D721Med (cell line): Measurements from ENCODE around the gene HLA-DOB.

Experiments
- DNase-seq: peaks from one replicate; pipeline ENCODE4 v3.0.0; 2011; ENCODE audit warnings: low spot score; ENCODE audit not compliant: insufficient read length
- FAIRE-seq: peaks from 2 replicates; lab custom pipeline; 2011; peaks lifted over from hg19 to GRCh38; lab: Jason Lieb, UNC
- CTCF ChIP-seq: IDR thresholded peaks from 2 replicates; pipeline ENCODE4 v1.5.1; 2012; ENCODE audit warnings: mild to moderate bottlenecking, control low read depth; ENCODE audit not compliant: insufficient read depth; ENCODE audit errors: missing control alignments

The HLA-DOB gene

GRCh38 chr6:32829495-32829894 lies 12.7 kb upstream of the HLA-DOB start:
- no peak for FAIRE-seq
- DNase-seq, result no peak
- TF ChIP-seq CTCF, result no peak

DNA sequence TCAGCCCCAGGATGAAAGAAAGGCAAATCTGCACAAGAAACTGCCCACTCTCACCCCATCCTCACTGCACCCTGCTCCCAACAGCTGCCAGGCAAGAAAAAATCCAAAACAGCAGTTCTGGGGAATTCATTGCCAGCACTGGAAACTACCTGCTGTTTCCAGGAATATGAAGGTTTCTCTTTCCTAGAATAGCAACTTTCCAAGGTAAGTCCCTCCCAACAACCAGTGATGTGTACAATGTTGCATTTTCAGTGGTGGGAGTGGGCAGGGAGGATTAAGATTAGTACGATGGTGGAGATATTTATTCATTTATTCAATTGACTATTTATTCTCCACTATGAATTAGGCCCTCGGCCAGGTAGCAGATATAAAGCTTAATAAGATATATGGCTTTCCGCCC lies 10.2 kb upstream of the HLA-DOB start:
- DNase-seq (no peak), FAIRE-seq (no peak)
- no peak for TF ChIP-seq CTCF

DNA sequence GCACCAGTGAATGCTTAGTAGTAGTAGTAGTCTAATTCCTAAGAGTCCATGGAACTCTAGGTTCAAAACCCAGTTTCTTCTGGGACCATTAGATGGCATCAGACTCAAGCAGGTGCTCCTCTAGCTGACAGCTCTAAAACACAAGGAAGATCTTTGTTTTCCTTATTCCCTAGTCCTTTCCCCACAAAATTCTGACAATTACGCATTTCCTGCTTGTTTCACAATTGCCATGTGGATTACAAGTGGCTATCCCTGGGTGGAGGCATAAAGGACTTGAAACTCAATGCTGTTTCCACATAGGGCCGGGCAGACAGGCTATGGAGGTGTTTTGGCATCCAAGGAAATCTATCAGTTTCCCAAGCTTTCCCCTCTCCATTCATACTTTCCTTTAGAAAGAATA lies 9.2 kb upstream of the HLA-DOB start:
- DNase-seq (no peak), FAIRE-seq (no peak)
- TF ChIP-seq CTCF, result peak; percentile 32

GRCh38 chr6:32819729-32820128 lies 2.9 kb upstream of the HLA-DOB start:
- no peak for DNase-seq
- FAIRE-seq, result no peak
- no peak for TF ChIP-seq CTCF

DNA sequence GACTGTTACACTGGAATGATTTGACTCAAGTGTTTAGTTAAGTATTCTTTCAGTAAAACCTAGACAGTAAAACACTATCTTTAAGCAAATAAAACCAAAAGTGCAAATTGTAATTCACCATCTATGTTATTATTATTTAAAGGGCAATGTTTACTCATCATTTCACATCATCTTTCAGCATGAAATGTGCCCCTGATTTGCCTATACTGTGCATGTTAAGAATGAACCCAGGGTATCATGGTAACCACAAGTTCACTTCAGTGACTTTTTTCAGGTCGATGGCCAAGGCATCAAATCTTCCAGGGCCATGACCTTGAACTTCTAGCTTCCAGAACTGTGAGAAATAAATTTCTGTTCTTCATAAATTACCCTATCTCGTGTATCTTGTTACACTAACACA lies 2.1 kb upstream of the HLA-DOB start:
- no peak for TF ChIP-seq CTCF
- DNase-seq (no peak), FAIRE-seq (no peak)

- no peak for TF ChIP-seq CTCF
- DNase-seq (no peak), FAIRE-seq (no peak)
These were observed 806 bp downstream of the HLA-DOB start for GRCh38 chr6:32815996-32816395.

DNA sequence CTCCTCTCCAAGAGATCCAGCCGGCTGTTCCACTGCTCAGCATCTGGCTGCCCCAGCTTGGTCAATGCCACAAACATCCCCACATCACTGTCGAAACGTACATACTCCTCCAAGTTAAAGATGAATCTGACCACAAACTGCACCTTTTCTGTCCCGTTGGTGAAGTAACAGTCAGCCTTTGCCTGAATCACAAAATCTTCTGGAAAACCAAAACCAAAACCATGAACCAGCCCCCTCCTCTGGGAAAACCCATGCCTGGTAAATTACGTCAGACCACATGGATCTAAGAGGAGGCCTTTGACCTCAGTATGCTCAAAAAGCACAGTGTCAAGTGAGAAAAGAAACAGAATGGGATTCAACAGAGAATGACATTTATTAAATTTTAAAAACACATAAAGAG lies 1.7 kb downstream of the HLA-DOB start:
- no peak for TF ChIP-seq CTCF
- DNase-seq, result no peak
- no peak for FAIRE-seq
